Endothelial cell of umbilical vein (primary cell): ENCODE results near the gene TPM4.

ENCODE experiments used
- CTCF ChIP-seq, 2 donors: IDR thresholded peaks; 1 replicate in 1 of 2; 2 replicates in 1 of 2; pipeline ENCODE4 v1.5.1; 2011; ENCODE audit warnings: low read length in 2 of 2, mild to moderate bottlenecking in 2 of 2, moderate library complexity in 2 of 2, control low read depth in 1 of 2, inconsistent platforms in 1 of 2, low read depth in 1 of 2; ENCODE audit not compliant: insufficient read depth in 1 of 2; ENCODE audit errors: extremely low read depth in 1 of 2
- EZH2 ChIP-seq: IDR thresholded peaks from 2 replicates; pipeline ENCODE4 v1.6.1; 2012; ENCODE audit warnings: borderline replicate concordance, low read depth, mild to moderate bottlenecking, moderate library complexity, low read length, inconsistent platforms; ENCODE audit not compliant: severe bottlenecking
- FOS ChIP-seq: IDR thresholded peaks from 2 replicates; pipeline ENCODE4 v1.6.1; 2011; ENCODE audit warnings: mild to moderate bottlenecking, low read length, moderate library complexity, borderline replicate concordance; ENCODE audit not compliant: insufficient read depth
- GATA2 ChIP-seq: IDR thresholded peaks from 2 replicates; pipeline ENCODE4 v1.7.0; 2011; ENCODE audit warnings: low read depth, mild to moderate bottlenecking, moderate library complexity, mixed read lengths, low read length; ENCODE audit not compliant: insufficient read length, insufficient read depth
- JUN ChIP-seq: IDR thresholded peaks from 2 replicates; pipeline ENCODE4 v1.6.1; 2011; ENCODE audit warnings: borderline replicate concordance, low read depth; ENCODE audit not compliant: insufficient read length, insufficient read depth
- MAX ChIP-seq: IDR thresholded peaks from 2 replicates; pipeline ENCODE4 v1.6.1; 2011; ENCODE audit not compliant: insufficient read depth, insufficient read length
- MYC ChIP-seq: IDR thresholded peaks from one replicate; pipeline ENCODE4 v1.6.1; 2011; ENCODE audit warnings: mild to moderate bottlenecking, low read depth, low read length
- POLR2A ChIP-seq: IDR thresholded peaks from 2 replicates; pipeline ENCODE4 v1.6.1; 2012; ENCODE audit warnings: low read depth, mild to moderate bottlenecking, control low read depth, low read length
- POLR2AphosphoS5 ChIP-seq: IDR thresholded peaks from 2 replicates; pipeline ENCODE4 v1.6.1; 2012; ENCODE audit warnings: low read depth, mild to moderate bottlenecking, control low read depth, low read length, moderate library complexity; ENCODE audit not compliant: insufficient read depth

- TF ChIP-seq EZH2 (no peak), FOS (no peak), POLR2AphosphoS5 (no peak), CTCF (IDR thresholded peaks at IDR 0.05; ENCODE audit: extremely low read depth in 1 of 2, insufficient read depth in 1 of 2, low read depth in 1 of 2, low read length in 2 of 2) (no peak), POLR2A (no peak), JUN (no peak), MAX (no peak), MYC (no peak), GATA2 (no peak)
Observed at GRCh38 chr19:16043156-16043757, 33.0 kb upstream of the TPM4 start.
